HG02610 (cell line): Measurements from ENCODE around the gene RHOF.
A peak's percentile ranks its signal among the peaks of the same experiment; 100 is the strongest.

Source experiments
- ATAC-seq: cut with Tn5 transposase; IDR thresholded peaks from one replicate; pipeline ENCODE4 v1.9.1; 2021; ENCODE audit warnings: mild to moderate bottlenecking, moderate library complexity; ENCODE audit not compliant: unreplicated experiment

The RHOF gene

GRCh38 chr12:121793440-121793837, at the start of gene RHOF:
RHOF (minus strand) TSS chr12:121793688; CDS start chr12:121793633, 55 bp downstream.
- peak; percentile 10 for ATAC-seq

- no peak for ATAC-seq
These were observed 46.7 kb upstream of the RHOF start for GRCh38 chr12:121839993-121840761.

DNA sequence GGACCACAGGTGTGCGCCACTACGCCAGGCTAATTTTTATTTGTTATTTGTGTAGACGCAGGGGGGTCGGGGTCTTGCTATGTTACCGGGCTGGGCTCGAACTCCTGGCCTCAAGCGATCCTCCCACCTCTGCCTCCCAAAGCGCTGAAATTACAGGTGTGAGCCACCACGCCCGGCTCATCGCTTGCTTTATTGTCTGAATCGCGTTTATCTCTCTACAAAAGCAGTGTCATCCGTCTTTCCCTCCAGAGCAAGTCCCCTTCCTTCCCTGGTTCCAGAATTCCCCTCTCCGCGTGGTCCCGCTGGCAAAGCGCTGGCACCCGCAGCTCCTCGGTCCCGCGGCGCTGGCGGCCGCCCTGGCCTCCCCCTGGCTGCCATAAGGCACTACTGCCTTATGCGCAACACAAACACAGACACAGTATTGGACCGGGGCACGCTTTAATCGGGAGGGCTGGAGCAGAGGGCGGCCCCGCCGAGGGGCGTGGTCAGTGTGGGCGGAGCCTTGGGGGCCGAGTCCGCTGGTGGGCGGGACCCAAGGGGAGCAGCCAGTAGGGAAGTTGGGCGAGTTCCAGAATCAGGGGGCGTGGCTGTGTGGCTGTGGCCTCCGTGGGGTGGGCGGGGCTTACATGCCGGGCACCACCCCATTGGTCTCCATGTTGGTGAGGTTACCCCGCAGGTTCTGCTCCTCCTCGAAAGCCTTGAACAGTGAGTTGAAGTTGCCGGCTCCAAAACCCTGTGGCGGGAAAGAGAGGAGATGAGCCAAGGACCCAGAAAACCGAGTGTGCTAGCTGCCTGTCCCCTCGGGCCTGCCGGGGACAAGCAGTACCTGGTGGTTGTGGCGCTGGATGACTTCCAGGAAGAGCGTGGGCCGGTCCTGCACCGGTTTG, 45.9 kb upstream of the RHOF start:
- ATAC-seq: peak; percentile 90

DNA sequence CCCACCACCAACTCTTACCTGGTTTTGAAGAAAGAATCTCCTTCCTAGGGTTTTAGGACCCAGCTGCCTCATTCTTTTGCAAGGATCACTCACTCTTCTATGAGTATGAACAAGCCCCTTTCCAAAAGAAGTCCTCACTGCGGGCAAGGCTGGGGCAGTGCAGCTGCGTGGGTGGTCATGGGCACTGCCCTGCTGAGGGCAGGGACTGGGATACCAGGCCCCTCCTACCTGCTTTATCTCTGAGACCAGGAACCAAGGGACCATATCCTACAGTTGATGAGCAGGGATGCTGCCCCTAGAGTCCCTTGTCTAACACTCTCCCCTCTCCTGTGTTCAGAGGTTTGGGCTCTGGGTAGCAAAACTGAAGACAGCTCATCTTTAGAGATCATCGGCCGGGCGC, 44.6 kb upstream of the RHOF start:
- ATAC-seq: no peak

- no peak for ATAC-seq
These were observed 44.2 kb upstream of the RHOF start for GRCh38 chr12:121837680-121838079.

DNA sequence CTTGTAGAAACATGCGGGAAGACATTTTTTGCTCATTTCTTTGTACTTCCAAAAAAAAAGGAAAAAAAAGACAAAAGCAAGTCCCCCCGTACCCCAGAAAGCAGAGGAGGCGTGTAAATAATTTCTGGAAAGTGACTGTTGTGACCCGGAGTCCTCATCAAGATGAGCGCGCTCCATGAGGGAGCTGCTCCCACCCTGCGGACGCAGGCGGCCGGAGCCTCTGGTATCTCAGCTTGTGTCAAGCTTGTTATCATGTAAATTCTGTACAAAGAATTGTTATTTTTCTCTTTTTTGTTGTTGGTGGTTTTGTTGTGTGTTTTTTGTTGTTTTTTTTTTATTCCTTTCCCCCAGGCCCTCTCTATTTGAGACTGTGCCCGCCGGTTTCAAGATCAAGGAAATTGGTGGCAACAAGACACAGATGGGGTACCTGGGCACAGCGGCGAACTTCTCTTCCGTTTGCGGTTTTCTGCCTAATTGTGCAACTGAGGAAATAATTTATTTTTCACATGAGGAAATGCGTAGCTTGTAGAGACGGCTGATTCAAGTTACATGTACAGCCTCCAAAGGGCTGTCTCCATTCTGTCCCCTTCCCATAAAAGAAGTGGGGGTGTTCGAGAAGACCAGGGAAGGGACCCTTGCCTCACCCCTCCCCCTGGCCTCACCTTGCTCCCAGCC, 38.2 kb upstream of the RHOF start:
- no peak for ATAC-seq

- ATAC-seq: no peak
These were observed 37.2 kb upstream of the RHOF start for GRCh38 chr12:121830588-121831265.

GRCh38 chr12:121830134-121830533, 36.6 kb upstream of the RHOF start:
- no peak for ATAC-seq

DNA sequence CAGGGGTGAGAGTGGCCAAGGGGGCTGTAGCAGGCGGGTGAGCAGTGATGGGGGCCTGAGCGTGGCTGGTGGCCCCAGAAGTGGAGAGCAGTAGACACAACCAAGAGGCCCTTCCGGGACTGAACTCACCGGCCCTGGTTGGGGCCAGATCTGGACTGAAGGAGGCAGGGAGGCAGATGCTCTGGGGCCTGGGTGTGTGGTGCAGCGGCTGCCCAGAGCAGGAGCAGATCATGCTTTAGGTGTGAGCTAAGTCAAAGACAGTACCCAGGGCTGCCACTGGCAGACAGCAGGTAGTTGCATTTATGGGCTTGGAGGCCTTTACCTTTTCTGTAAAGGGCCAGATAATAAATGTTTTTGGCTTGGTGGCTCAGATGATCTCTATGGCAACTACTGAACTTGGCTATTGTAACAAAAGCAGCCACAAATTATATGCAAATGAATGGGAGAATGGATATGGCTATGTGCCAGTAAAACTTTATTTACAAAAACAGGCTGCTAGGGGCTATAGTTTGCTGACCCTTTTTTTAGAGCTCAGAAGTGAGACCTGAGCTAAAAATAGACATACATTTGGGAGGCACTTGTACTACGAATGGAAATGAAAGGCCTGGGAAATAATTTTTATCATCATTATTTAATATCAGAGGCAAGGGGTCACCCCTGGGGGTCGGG, 35.9 kb upstream of the RHOF start:
- ATAC-seq: no peak

DNA sequence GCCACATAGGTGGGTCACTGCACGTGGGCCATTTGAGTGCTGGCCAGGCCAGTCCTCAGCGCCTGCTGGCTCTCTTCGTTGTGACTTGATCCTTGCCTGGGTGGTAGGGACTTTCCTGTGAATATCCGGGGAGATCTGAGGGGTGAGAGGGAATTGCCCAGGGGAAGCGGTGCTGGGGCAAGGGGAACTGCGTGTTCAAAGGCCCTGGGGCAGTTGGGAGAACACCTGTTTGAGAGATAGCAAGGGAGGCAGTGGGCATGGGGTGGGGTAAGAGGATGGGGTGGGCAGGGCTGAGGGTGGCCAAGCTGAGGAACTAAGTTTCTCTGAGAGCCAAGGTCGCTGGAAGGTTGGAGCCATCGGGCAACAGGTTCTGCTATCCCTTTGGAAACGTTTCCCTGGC, 35.3 kb upstream of the RHOF start:
- ATAC-seq: no peak

DNA sequence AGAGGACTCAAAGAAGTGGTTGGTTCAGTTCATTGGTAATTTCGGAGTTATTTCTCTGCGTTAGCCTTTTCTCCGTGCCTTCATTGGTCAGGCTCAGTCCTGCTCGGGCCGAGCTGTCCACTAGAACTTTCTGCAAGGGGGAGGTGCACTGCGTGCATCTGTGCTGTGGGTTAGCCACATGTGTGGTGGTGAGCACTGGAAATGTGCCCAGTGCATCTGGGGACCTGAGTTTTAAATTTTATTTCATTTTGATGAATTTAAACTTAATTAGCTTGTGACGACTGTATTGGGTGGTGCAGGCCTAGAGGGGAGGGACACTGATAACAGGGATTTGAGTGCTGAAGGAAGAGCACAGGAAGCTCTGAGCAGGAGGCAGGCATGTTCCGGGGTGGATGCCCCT, 34.8 kb upstream of the RHOF start:
- no peak for ATAC-seq

GRCh38 chr12:121827351-121828099, 34.0 kb upstream of the RHOF start:
- ATAC-seq: no peak

DNA sequence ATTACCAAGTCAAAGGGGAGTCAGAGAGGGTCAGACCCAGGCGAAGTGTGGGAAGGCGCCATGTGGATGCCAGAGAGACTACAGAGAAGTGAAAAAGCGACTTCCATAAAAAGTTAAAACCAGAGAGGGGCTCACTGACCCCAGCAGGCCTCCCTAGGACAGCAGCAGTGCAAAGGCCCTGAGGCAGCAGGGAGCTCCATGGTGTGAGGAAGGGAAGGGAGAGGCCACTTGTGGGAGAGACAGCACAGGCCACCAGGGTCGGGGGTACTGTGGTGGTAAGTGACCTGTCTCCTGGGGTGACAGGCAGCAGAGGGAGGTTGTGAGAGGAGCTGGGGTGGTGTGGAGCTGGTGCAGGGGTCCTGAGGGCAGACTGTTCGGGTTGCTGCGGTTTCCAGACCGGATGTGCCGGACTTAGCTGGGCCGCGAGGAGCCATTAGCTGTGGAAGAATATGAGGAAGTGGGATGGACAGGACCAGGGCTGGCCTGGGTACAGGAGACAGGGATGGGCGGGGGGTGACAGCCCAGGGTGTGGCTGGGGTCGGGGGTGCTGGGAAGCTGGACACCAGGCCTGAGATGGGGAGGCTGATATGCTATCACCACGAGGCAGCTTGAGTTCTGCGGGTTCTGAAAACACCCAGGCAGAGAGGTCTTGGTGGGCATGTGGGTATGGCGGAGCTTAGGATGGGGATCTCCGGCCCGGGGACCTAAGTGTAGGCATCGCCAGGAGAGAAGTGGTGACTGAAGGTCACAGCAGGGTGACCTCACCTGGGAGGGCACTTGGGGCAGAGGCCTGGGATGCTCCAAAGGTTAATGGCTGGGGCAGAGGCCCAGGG, 33.0 kb upstream of the RHOF start:
- no peak for ATAC-seq

- ATAC-seq: no peak
These were observed 31.6 kb upstream of the RHOF start for GRCh38 chr12:121825041-121825523.

DNA sequence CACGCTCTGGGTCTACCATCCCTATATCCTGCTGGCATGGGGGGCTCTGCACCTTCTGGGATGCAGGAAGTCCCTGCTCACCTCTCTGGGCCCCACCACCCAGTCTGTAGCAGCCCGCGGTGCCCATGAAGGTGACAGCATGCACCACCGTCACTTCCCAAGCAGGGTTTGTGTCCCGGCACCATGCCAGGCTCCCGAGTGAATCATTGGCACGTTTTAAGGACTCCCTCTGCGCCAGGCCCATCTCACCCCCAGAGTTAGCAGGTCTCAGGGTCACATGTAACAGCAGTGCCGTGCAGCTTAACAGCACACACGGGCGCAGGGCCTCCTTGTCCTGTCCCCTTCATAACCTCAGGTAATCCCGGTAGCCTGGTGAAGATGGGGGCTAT, 30.2 kb upstream of the RHOF start:
- ATAC-seq: no peak

- ATAC-seq: no peak
These were observed 29.7 kb upstream of the RHOF start for GRCh38 chr12:121823101-121823726.

GRCh38 chr12:121822393-121823100, 29.1 kb upstream of the RHOF start:
- ATAC-seq: no peak

DNA sequence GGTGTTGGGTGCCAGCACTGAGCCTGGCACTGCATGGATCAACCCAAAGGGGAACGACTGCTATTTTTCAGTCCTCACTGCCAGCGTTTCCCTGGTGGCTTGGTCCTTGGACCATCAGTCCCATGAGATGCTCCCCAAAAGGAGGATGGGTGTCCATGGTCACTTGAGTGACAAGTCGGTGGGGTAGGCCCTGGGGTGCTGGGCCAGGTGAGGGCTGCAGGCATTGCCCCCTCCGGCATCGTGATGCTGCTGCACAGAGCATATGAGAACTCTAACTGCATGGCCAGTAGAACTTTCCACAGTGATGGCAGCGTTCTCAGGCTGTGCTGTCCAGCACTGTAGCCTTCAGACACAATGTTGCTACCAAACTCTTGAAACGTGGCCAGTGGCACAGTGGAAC, 26.6 kb upstream of the RHOF start:
- no peak for ATAC-seq
